HepG2 (cell line): ENCODE measurements around the gene CASS4.
A peak's percentile ranks its signal among the peaks of the same experiment; 100 is the strongest.

Experiments
- GABPA ChIP-seq, 2 experiments: IDR thresholded peaks; 2 replicates each; pipeline ENCODE4 v1.6.1; 2011 to 2016; ENCODE audit warnings: low read depth in 2 of 2, low read length in 1 of 2, missing biosample characterization in 1 of 2, missing genetic modification characterization in 1 of 2
- HNF4A ChIP-seq: sonication (generic); formaldehyde crosslinking; IDR thresholded peaks from 2 replicates; pipeline ENCODE4 v1.4.0; 2020; ENCODE audit warnings: missing genetic modification reagents
- MBD4 ChIP-seq: IDR thresholded peaks from 2 replicates; pipeline ENCODE4 v1.6.1; 2012; ENCODE audit warnings: low read length, inconsistent platforms, borderline replicate concordance
- POLR2A ChIP-seq, 2 experiments: IDR thresholded peaks; 2 replicates each; pipeline ENCODE4 v1.6.1; 2011; ENCODE audit warnings: low read depth in 2 of 2, low read length in 2 of 2, mild to moderate bottlenecking in 1 of 2, moderate library complexity in 1 of 2; ENCODE audit not compliant: insufficient read depth in 1 of 2
- RAD21 ChIP-seq: fragments of 450-650 bp; formaldehyde crosslinking; IDR thresholded peaks from 2 replicates; pipeline ENCODE4 v1.5.0; 2020; ENCODE audit warnings: mild to moderate bottlenecking
- ZNF274 ChIP-seq: sonication (generic); formaldehyde crosslinking; IDR thresholded peaks from 2 replicates; pipeline ENCODE4 v1.5.1; 2020; ENCODE audit warnings: mild to moderate bottlenecking, missing genetic modification reagents
- ZNF589 ChIP-seq: sonication (generic); formaldehyde crosslinking; conservative IDR thresholded peaks from 2 replicates; pipeline ENCODE4 v1.8.0; 2022; ENCODE audit warnings: mild to moderate bottlenecking, moderate library complexity, missing genetic modification reagents
- ZNF780A ChIP-seq: sonication (generic); formaldehyde crosslinking; IDR thresholded peaks from 2 replicates; pipeline ENCODE4 v1.8.0; 2022; ENCODE audit warnings: mild to moderate bottlenecking, missing genetic modification reagents, moderate library complexity
- TF ChIP-seq, protein P1 (sequence below): sonication (generic); formaldehyde crosslinking; IDR thresholded peaks from 2 replicates; pipeline ENCODE4 v1.5.0; 2020; ENCODE audit warnings: mild to moderate bottlenecking, missing genetic modification reagents, moderate library complexity
- TF ChIP-seq, protein P2 (sequence below): sonication (generic); formaldehyde crosslinking; IDR thresholded peaks from 2 replicates; pipeline ENCODE4 v1.5.0; 2020; ENCODE audit warnings: missing genetic modification reagents
- TF ChIP-seq, protein P3 (sequence below): sonication (generic); formaldehyde crosslinking; conservative IDR thresholded peaks from 2 replicates; pipeline ENCODE4 v1.4.0; 2020; ENCODE audit warnings: missing genetic modification reagents

DNA sequence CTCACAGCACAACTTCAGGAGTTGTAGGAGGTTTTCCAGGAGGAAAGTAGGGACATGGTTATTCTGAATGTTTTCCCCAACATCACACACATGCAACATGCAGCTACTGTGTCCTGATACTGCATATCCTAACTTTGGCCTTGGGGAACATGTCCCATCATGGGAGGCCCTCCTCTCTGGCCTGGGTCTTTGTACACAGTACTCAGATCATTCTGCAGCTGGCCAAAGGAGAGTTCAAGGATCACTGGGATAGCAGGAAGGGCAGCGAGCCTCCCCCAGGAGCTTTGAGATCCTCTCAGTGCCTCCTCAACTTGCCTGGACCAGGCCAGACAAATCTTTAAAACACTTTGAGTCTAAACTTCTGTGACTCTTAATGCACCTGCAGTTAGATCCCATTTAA is 12.9 kb downstream of the CASS4 start:
- TF ChIP-seq, protein P1, sequence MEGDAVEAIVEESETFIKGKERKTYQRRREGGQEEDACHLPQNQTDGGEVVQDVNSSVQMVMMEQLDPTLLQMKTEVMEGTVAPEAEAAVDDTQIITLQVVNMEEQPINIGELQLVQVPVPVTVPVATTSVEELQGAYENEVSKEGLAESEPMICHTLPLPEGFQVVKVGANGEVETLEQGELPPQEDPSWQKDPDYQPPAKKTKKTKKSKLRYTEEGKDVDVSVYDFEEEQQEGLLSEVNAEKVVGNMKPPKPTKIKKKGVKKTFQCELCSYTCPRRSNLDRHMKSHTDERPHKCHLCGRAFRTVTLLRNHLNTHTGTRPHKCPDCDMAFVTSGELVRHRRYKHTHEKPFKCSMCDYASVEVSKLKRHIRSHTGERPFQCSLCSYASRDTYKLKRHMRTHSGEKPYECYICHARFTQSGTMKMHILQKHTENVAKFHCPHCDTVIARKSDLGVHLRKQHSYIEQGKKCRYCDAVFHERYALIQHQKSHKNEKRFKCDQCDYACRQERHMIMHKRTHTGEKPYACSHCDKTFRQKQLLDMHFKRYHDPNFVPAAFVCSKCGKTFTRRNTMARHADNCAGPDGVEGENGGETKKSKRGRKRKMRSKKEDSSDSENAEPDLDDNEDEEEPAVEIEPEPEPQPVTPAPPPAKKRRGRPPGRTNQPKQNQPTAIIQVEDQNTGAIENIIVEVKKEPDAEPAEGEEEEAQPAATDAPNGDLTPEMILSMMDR (CRISPR knock-in tag): no peak
- TF ChIP-seq POLR2A (IDR thresholded peaks at IDR 0.05; ENCODE audit: insufficient read depth in 1 of 2, low read depth in 2 of 2, low read length in 2 of 2) (no peak), ZNF589 (CRISPR knock-in tag) (no peak), ZNF274 (CRISPR knock-in tag) (no peak), ZNF780A (CRISPR knock-in tag) (no peak), GABPA (IDR thresholded peaks at IDR 0.05; ENCODE audit: low read depth, low read length) (no peak), GABPA (CRISPR knock-in tag; IDR thresholded peaks at IDR 0.05; ENCODE audit: low read depth) (no peak), RAD21 (no peak), MBD4 (no peak), HNF4A (CRISPR knock-in tag) (peak; percentile 85)
- TF ChIP-seq, protein P2, sequence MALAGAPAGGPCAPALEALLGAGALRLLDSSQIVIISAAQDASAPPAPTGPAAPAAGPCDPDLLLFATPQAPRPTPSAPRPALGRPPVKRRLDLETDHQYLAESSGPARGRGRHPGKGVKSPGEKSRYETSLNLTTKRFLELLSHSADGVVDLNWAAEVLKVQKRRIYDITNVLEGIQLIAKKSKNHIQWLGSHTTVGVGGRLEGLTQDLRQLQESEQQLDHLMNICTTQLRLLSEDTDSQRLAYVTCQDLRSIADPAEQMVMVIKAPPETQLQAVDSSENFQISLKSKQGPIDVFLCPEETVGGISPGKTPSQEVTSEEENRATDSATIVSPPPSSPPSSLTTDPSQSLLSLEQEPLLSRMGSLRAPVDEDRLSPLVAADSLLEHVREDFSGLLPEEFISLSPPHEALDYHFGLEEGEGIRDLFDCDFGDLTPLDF (CRISPR knock-in tag): no peak
- TF ChIP-seq, protein P3, sequence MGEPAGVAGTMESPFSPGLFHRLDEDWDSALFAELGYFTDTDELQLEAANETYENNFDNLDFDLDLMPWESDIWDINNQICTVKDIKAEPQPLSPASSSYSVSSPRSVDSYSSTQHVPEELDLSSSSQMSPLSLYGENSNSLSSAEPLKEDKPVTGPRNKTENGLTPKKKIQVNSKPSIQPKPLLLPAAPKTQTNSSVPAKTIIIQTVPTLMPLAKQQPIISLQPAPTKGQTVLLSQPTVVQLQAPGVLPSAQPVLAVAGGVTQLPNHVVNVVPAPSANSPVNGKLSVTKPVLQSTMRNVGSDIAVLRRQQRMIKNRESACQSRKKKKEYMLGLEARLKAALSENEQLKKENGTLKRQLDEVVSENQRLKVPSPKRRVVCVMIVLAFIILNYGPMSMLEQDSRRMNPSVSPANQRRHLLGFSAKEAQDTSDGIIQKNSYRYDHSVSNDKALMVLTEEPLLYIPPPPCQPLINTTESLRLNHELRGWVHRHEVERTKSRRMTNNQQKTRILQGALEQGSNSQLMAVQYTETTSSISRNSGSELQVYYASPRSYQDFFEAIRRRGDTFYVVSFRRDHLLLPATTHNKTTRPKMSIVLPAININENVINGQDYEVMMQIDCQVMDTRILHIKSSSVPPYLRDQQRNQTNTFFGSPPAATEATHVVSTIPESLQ: no peak
